Activated CD4-positive, CD25-positive, alpha-beta regulatory T cell (primary cell): Measurements from ENCODE around the gene TEX38.
"Not testable (repeated sequence)": the region's sequence is repeated elsewhere in the genome, so short reads cannot be mapped to it uniquely, and the experiment has no call there.

Source experiments
- DNase-seq, 4 experiments: peaks; one replicate each; lab custom pipeline; 2025; lab: John Stamatoyannopoulos, UW

Gene TEX38

GRCh38 chr1:46655848-46656247, 15.8 kb upstream of the TEX38 start:
- DNase-seq: no peak

- no peak for DNase-seq
Measured at GRCh38 chr1:46656643-46657042, 15.0 kb upstream of the TEX38 start.

GRCh38 chr1:46657775-46658174, 13.9 kb upstream of the TEX38 start:
- DNase-seq: no peak

DNA sequence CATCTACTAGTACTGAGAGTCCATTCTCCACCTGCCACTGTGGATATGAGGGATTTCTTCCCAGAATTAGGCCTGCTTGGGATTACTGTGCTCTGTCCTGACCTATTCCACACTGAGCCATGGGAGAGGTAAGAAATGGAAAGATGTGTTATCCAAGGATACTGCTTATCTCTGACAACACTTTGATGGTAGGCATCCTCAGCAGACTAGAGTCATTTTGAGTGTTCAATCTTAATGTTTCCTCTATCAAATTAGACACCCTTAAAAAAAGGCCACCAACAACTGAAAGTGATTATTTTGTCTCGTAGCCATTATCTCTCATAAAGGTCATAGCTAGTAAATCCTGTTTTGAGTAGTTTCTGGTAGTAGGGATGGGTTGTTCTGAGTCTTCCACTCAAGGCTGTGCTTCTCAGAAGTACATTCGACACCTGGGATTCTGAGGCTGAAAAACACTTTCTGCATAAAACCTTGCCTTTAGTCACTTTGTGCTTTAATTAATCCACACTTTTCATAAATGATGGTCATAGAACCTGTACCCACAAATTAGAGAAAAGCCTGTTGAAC, 12.3 kb upstream of the TEX38 start:
- no peak for DNase-seq

DNA sequence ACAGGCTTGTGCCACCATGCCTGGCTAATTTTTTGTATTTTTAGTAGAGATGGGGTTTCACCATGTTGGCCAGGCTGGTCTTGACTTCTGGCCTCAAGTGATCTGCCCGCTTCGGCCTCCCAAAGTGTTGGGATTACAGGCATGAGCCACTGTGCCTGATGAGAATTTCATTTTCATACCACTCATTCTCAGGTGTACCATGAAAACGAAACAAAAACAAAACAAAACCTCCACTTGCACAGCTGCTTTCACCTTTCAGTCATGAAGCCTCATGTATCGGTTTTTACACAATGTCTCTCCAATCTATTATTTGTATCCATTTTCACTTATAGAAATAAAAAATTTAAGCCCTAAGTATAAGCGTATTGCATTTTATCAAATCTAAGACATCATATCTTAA, 11.5 kb upstream of the TEX38 start:
- not testable (repeated sequence) for DNase-seq

GRCh38 chr1:46662919-46663318, 8.7 kb upstream of the TEX38 start:
- not testable (repeated sequence) for DNase-seq

GRCh38 chr1:46665983-46666382, 5.7 kb upstream of the TEX38 start:
- DNase-seq: no peak

DNA sequence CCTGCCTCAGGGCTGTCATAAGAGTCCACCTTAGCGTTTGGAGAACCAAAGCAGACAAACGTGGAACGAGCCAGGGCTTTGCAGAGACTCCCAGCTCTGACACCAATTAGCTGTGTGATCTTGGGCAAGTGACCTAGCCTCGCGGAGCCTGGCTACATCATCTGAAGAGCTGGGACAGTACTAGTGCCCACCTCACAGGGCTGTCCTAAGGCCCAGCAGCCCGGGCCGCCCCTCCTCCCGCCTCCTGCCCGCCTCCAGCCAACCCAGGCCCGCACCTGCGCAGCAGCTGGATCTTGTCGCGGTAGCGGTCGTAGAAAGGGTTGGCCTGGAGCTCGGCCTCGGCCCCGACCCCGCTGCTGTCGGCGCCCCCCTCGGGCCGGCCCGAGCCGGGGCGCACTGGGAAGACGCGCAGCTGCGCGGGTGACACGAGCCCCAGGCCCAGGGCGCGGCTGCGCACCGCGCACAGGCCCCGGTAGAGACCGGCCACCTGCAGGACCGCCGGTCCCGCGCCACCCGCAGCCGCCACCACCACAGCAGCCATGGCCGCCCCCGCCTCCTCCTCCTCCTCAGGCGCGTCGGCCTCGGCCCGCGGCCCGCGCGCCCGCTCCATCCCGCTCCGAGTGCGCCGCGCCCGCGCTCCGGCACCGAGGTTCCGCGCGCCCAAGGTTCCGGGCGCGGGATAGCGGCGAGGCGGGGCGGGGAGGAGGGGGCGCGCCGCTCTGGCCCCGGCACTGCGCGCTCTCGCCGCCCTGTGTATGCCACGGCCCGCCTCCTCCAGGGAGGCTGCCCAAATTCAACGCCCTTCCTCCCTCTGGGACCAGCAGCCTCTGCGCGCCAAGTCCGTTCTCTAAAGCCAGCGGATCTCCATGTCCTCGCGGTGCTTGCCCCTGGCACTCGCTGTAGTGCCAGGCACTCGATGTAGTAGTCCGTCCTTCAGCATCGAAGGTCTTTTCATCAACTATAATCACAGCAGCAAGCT, 3.6 kb upstream of the TEX38 start, which contains the start of gene ATPAF1:
ATPAF1 (minus strand) TSS at position 583 of the 979 bp plus-strand sequence; CDS start at position 541, 42 bp downstream.
- peak; percentile 30 to 48 (median 34) for DNase-seq

DNA sequence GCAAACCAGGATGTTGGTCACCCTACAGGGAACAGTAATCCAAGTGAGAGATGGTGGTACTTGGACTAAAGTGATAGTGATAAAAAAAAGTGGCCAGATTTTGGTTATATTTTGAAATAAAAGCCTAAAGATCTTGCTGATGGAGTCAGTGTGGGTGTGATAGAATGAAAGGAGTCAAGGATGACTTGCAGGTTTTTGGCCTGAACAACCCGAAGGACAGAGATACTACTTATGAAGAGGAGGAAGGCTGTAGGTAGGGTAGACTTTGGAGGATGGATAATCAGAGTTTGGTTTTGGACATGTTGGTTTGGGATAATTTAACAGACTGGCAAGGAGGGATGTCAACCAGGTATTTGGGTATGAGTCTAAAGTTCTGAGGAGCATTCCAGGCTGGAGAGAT, 1.5 kb upstream of the TEX38 start:
- DNase-seq: no peak

- no peak for DNase-seq
Measured at GRCh38 chr1:46672696-46673095, 1.0 kb downstream of the TEX38 start.

GRCh38 chr1:46673749-46674182, 2.1 kb downstream of the TEX38 start:
- DNase-seq: no peak

GRCh38 chr1:46675549-46676314, 4.1 kb downstream of the TEX38 start:
- DNase-seq: no peak

GRCh38 chr1:46676531-46676930, 4.9 kb downstream of the TEX38 start:
- no peak for DNase-seq

- DNase-seq: no peak
Measured at GRCh38 chr1:46677339-46677738, 5.7 kb downstream of the TEX38 start.

- no peak for DNase-seq
Measured at GRCh38 chr1:46679789-46680573, 8.3 kb downstream of the TEX38 start.

- DNase-seq: no peak
Measured at GRCh38 chr1:46681333-46682034, 9.8 kb downstream of the TEX38 start.

DNA sequence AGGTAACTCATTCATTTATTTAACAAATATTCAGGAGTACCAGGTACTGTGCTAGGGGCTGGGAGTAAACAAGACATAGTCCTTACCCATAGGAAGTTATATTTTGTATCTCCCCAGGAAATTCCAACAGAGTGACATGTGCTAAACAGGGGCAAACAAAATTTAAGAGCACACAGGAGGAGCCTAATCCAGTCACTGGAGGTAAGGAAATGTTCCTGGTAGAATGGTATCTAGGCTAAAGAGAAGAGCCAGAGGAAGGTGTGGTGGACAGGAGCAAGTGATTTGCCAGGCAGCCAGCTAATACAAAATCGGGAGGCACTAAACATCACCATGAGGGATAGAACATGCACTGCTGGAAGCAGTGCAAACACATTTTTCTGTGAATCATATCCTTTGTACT, 10.4 kb downstream of the TEX38 start:
- no peak for DNase-seq

DNA sequence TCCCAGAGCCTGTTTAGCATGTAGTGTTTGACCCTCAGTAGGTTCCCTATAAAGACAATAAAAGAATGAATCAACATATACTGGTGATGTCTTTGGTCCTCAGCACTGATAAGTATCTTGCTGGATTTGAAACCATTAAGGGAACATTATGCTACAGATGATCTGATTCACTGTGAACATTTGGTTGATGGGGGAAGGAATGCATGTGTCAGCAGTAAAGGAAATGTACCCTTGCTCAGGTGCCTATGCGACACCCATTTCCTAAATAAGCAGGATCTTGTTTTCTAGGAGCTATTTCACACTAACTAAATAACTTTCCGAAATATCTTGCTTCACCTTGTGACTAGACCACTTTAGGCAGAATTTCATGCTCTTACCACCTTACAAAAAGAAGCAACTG, 13.0 kb downstream of the TEX38 start:
- DNase-seq: no peak

DNA sequence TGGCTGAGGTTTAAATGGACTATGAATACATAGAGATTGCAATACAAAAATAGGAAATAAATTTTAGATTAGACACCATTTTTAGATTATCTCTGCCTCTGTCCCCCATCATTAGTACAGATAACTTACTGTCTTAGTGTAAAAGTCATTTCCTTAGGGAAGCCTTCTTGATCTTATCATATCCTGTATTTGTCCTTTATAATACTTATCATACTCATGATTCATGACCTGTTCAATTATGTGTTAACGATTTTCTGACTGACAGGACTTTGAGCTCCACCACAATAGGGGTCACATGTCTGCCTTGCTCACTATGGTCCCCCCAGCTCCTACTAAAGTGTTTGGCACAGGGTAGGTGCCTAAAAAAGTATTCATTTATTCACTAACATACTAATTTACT, 14.6 kb downstream of the TEX38 start:
- no peak for DNase-seq

DNA sequence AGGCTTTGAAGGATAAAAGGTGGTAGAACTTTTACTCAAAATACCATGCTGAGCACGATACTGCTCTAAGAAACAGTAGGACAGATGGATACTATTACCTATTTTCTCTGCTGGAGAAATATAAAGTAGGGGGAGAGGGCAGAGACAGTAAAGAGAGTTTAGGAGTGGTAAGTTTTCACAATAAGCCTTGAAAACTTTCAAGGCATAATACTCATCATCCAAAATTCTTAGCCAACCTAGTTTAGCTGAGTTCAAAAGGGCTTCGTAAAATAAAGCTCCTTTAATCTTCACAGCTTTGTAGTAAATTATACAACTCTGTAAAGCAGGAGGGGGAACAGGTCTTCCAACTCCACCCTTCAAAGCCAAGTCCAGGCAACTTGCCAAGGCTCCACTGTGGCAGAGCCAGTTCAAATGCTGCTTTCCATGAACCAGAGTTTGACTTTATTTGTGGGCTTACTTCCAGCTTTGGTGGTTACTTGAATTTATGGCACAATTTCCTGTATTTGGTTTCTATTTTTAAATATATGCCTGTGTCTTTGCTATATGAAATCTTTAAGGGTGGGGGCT, 15.5 kb downstream of the TEX38 start:
- no peak for DNase-seq
